GM21529 (cell line): Measurements from ENCODE around the gene NABP1.
"Not testable (repeated sequence)": the region's sequence is repeated elsewhere in the genome, so short reads cannot be mapped to it uniquely, and the experiment has no call there.

Experiments used
- ATAC-seq: cut with Tn5 transposase; IDR thresholded peaks from one replicate; pipeline ENCODE4 v1.9.1; 2021; ENCODE audit not compliant: unreplicated experiment

NABP1 gene, protein sequence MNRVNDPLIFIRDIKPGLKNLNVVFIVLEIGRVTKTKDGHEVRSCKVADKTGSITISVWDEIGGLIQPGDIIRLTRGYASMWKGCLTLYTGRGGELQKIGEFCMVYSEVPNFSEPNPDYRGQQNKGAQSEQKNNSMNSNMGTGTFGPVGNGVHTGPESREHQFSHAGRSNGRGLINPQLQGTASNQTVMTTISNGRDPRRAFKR

DNA sequence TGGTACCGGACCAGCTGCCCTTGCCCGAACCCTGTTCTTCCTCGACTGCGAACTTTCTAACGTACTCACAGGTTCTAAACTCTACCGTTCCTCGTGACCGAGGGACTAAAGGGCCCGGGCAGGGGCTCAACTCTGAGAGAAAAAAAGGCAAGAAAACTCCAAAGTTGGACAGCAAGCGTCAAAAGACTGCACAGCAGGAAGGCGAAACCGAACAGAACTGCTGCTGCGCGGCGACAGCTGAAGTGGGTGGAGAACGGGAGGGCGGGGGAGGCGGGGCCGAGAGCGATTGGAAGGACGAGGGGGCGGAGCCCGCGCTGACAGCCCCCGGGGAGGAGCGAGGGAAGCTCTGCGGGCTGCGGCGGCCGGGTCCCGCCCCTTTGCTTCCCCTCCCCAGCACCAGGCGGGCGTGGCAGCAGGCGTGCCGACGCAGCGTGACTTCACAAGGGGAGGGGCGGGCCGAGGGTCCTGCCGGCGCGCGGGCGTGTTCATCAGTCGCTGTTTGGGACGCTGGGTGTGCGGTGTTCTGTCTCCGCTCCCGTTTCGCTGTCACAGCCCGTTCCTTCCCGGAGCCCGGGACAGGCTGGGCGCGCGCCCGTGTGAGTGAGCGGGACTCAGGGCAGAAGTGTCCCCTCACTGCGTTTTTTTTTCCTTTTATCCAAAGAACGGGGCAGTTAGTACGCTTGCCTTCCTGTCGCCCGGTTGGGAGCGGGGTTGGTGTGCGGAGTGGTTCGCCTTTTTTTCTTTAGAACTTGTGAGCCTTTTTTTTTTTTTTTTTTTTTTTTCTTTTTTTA lies at the start of gene NABP1:
Gene NABP1 (plus strand): TSS at position 491 of the 791 bp plus-strand sequence. CDS start 479 bp downstream, outside the sequence.
- peak; percentile 60 for ATAC-seq

DNA sequence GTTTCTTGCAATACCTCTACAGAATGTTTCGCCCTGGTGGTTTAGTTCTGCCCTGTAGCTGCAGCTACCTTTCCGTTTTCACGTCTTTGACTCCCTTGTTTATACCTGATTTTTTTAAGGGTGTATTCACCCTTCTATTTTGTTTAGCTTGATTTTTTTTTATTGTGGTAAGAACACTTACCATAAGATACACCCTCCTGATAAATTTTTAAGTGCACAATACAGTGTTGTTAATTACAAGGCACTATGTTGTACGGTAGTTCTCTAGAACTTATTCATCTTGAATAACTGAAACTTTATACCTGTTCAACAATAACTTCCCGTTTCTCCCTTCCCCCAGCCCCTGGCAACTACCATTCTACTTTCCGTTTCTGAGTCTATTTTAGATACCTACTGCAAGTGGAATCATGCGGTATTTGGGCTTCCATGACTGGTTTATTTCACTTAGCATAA lies 48.9 kb upstream of the NABP1 start:
- peak; percentile 52 for ATAC-seq

DNA sequence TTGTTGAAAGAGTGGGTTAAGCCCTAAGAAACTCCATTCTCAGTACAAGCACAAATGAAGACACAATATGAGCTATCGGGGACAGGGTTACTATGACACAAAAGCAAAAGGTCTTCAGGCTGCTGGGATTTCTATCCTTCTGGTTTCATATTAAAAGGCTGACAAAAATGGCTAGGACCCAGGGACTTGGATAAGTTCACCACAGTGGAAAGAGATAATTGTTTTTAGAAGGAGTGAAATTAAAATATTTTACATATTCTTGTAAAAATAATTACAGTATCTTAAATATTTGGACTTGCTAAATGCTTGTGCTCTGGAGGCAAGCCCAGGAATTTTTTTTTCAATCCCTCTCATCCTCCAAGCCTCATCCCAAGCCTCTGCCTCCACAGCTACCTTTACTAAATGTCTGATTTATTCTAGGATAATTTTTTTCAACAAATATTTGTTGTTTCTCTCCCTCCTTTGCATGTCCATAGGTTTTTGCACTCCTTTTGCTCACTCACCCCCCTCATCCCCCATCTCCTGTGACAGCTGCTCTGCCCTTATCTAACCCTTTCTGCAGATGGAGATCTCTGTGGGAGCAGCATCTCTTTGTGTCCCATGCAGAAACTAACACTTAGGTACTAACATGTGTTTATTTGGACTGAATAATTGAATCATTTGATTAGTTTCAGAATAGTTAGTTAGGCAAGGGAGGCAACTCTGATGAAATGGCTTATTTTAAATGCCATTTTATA lies 47.8 kb upstream of the NABP1 start:
- no peak for ATAC-seq

GRCh38 chr2:191631754-191632153 lies 46.2 kb upstream of the NABP1 start:
- ATAC-seq = no peak

DNA sequence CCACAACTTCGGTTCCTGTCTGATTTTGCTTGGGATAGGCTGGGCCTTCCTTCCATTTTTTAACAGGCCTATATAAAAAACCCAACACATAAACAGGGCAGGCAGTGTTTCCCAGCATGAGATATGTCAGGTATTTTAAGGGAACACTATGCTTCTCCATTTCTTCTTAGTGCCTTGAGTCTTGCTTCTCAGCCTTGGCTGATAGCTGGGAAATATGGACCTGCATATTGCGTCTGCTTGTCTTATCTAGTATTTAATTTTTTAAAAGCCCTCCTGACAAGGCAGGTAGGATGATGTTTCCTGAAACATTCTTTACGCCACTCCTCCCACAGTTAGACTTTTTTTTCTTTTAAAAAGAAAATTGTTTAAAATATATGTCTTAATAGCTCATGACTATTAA lies 45.5 kb upstream of the NABP1 start:
- no peak for ATAC-seq

- ATAC-seq = no peak
Measured at GRCh38 chr2:191634791-191635190, 43.1 kb upstream of the NABP1 start.

- ATAC-seq = peak; percentile 84
Measured at GRCh38 chr2:191635333-191636234, 42.4 kb upstream of the NABP1 start.

- ATAC-seq = no peak
Measured at GRCh38 chr2:191636235-191636543, 41.7 kb upstream of the NABP1 start.

DNA sequence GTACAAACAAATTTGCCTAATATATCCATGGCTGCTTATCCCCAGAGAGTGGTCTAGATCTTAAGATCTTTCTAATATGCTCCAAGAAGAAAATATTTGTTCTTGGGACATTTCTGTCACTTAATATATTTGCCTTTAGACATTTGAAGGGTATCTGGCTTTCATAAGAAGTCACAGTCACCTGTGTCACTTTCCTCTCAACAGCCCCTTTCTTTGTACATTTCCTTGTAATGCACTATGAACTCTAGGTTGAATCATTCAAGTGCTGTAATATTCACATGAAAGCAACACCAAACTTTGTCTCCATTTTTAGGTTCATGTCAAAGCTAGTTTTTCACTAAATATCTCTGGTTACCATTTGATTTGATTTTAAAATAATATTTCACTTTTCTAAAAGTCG lies 41.4 kb upstream of the NABP1 start:
- ATAC-seq = no peak

DNA sequence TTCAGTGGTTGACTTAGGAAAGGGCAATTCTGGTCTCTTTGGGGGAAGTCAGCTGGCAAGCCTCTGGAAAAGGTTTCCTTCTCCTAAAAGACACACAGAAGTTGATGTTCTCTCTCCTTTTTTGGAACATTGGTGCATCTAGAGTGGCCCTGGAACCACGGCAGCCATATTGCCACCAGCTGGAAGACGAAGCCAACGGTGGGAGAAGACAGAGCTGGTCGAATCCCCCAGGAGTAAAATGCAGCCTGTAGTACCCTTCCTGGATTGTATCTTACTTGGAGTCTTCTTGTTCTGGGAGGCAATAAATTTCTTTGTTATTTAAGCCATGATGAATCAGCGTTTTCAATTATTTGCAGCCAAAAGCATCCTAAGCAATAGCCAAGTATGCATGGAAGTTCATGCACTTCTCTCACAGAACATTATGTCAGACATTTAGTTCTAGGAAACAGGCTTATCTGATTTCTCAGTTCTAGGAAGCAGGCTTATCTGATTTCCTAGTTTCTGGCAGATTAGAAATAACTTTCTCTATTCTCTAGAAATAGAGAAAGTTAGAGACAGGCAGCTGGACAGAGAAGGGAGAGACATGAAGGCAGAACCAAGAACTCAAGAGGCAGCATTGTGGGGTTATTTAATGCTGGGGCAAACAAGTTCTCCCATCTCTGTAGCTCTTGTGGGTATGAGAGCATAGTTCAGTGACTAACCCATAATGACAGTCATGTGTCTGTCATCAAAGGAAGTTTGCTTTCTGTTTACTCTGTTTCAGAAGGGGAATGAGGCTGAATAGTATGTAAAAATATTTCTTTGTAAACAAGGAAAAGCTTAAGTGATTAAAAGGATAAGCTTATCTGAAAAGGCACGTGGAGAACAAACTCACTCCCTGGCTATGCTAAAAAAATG lies 40.5 kb upstream of the NABP1 start:
- peak; percentile 64 for ATAC-seq

- ATAC-seq = no peak
Measured at GRCh38 chr2:191638079-191638801, 39.7 kb upstream of the NABP1 start.

DNA sequence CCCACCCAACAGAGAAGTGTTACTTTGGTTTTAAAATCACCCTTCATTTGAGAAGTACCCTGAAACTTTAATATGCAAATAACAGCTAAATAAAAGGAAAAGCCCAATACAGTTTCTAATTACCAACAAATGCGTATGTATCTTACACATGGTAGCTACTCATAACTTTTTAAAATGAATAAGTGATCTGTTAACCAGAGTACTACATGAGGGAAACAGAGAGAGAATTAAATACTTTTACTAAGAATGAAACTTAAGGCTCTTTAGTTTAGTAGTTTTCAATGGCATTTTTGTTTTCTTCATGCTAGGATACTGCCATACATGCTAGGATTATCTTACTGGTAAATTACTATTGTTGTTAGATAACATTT lies 39.1 kb upstream of the NABP1 start:
- no peak for ATAC-seq

- ATAC-seq = no peak
Measured at GRCh38 chr2:191641609-191642008, 36.3 kb upstream of the NABP1 start.

GRCh38 chr2:191642541-191642940 lies 35.4 kb upstream of the NABP1 start:
- no peak for ATAC-seq

GRCh38 chr2:191643429-191643828 lies 34.5 kb upstream of the NABP1 start:
- no peak for ATAC-seq

DNA sequence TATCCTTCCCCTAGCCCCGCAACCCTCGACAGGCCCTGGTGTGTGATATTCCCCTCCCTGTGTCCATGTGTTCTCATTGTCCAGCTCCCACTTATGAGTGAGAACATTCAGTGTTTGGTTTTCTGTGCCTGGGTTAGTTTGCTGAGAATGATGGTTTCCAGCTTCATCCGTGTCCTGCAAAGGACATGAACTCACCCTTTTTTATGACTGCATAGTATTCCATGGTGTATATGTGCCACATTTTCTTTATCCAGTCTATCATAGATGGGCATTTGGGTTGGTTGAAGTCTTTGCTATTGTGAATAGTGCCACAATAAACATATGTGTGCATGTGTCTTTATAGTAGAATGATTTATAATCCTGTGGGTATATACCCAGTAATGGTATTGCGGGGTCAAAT lies 33.3 kb upstream of the NABP1 start:
- not testable (repeated sequence) for ATAC-seq

DNA sequence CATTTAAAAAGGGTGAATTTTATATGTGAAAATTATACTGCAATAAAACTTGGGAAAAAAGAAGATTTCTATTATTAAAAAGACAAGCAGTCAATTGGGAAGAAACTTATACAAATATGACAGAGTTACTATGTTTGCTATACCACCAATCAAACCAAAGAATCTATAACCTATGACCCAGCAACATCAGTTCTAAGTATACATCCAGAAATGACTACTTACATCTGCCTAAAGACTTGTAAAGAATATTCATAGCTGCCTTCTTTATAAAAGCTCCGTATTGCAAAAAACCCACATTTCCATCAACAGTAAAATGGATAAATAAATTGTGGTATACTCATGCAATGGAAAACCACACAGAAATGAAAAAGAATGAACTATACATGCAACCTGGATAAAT lies 32.9 kb upstream of the NABP1 start:
- no peak for ATAC-seq

DNA sequence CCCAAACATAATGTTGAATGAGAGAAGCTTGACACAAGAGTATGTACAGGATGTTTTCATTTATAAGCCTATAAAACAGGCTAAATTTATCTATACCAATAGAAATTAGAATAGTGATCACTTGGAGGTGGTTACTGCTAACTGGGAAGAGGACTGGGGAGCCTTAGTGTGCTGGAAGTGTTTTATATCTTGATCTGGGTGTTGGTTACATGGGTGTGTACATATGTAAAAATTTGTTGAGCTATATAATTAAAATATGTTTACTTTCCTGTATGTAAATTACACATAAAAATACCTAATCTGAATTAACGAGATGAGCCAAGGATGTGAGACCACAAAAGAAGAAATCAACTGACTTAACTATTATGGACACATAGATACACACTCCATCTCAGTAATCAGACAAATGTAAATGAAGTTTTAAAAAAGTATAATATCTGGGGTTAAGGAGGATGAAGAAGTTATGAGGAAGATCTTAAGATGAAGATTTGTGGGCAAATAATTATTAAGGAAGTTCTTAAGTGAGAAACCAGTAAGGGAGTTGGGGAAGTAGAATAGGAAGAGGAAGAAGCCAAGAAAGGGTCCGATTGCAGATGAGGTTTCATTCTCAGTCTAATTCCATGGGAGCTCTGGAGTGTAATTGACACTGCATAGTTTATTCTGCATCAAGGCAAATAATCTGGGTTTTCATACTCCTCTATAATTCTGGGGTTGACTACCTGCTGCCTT lies 32.3 kb upstream of the NABP1 start:
- no peak for ATAC-seq
